WTC11 (cell line): Measurements from ENCODE around the gene ODAD3.
"Not testable (repeated sequence)": the region's sequence is repeated elsewhere in the genome, so short reads cannot be mapped to it uniquely, and the experiment has no call there.

Source experiments
- CTCF ChIP-seq: fragments of 200-600 bp; IDR thresholded peaks from 2 replicates; pipeline ENCODE4 v1.8.0; 2022; ENCODE audit warnings: antibody characterized with exemption
- NR2C2 ChIP-seq: sonication (generic); formaldehyde crosslinking; IDR thresholded peaks from 2 replicates; pipeline ENCODE4 v1.8.0; 2022; ENCODE audit warnings: mild to moderate bottlenecking, missing genetic modification reagents
- RELA ChIP-seq: sonication (generic); formaldehyde crosslinking; IDR thresholded peaks from 2 replicates; pipeline ENCODE4 v1.8.1; 2022; ENCODE audit warnings: missing genetic modification reagents, mild to moderate bottlenecking, borderline replicate concordance
- TEAD4 ChIP-seq: sonication (generic); formaldehyde crosslinking; IDR thresholded peaks from 2 replicates; pipeline ENCODE4 v1.8.0; 2022; ENCODE audit warnings: mild to moderate bottlenecking, missing genetic modification reagents
- USF2 ChIP-seq: sonication (generic); formaldehyde crosslinking; IDR thresholded peaks from 2 replicates; pipeline ENCODE4 v1.8.1; 2023; ENCODE audit warnings: mild to moderate bottlenecking, missing genetic modification reagents, moderate library complexity
- ZBTB43 ChIP-seq: sonication (generic); formaldehyde crosslinking; IDR thresholded peaks from 2 replicates; pipeline ENCODE4 v1.8.1; 2023; ENCODE audit warnings: mild to moderate bottlenecking, missing genetic modification reagents
- ZNF232 ChIP-seq: sonication (generic); formaldehyde crosslinking; IDR thresholded peaks from 2 replicates; pipeline ENCODE4 v1.8.0; 2022; ENCODE audit warnings: mild to moderate bottlenecking, missing genetic modification reagents
- TF ChIP-seq, protein P1 (sequence below): sonication (generic); formaldehyde crosslinking; conservative IDR thresholded peaks from 2 replicates; pipeline ENCODE4 v1.8.1; 2022; ENCODE audit warnings: mild to moderate bottlenecking, missing genetic modification reagents

DNA sequence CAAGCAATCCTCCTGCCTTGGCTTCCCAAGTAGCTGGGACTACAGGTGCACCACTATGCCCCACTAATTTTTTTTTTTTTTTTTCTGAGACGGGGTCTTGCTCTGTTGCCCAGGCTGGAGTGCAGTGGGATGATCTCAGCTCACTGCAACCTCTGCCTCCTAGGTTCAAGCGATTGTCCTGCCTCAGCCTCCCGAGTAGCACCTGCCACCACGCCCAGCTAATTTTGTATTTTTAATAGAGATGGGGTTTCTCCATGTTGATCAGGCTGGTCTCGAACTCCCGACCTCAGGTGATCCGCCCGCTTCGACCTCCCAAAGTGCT, 20.3 kb upstream of the ODAD3 start:
- TF ChIP-seq NR2C2 (CRISPR knock-in tag); ZBTB43 (CRISPR knock-in tag); RELA (CRISPR knock-in tag); CTCF; ZNF232 (CRISPR knock-in tag); USF2; TEAD4 (CRISPR knock-in tag): not testable (repeated sequence)
- TF ChIP-seq, protein P1, sequence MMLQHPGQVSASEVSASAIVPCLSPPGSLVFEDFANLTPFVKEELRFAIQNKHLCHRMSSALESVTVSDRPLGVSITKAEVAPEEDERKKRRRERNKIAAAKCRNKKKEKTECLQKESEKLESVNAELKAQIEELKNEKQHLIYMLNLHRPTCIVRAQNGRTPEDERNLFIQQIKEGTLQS (CRISPR knock-in tag), result not testable (repeated sequence)
